ENCODE data around the gene SIRT5.
A peak's percentile ranks its signal among the peaks of the same experiment; 100 is the strongest.

SIRT5 gene

GRCh38 chr6:13590574-13591153, 16.3 kb downstream of the SIRT5 start:
- no peak for DNase-seq

GRCh38 chr6:13591205-13591921, 17.0 kb downstream of the SIRT5 start:
- no peak for DNase-seq

DNA sequence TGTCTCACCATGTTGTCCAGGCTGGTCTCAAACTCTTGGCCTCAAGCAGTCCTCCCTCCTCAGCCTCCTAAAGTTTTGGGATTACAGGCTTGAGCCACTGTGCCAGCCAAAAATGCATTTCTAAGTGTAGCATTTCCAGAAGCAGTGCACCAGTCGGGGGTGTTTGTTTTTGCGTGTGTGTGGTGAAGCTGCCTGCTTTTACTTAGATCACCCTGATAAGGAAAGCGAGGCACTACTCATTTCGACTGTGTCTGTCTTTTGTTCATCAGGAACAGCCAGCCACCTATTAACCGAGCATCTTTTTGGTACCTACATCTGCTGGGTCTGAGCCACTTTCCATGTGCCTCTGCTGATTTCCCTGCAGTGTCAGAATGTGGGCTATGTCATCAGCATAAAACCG, 18.7 kb downstream of the SIRT5 start:
- no peak for DNase-seq

DNA sequence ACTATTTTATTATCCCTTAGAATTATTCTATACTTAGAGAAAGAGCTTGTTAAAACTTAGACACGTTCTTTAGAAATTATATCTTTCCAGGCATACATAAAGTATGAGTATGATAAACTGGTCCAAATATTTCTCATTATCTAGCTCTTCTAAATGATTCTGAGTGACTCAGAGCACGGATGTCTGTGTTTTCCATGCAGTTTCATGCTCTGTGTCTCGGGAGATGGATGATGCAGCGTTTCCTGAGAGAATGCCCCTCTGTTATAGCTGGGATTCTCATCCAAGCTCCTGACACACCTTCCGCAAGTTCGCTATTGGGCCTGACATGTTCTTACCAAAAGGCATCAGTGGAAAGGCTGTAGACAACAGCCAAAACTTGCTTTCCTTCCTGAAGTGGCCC, 19.3 kb downstream of the SIRT5 start:
- DNase-seq = no peak

- no peak for DNase-seq
Observed at GRCh38 chr6:13597073-13597472, 22.7 kb downstream of the SIRT5 start.

- no peak for DNase-seq
Observed at GRCh38 chr6:13600036-13600435, 25.6 kb downstream of the SIRT5 start.

GRCh38 chr6:13604135-13604534, 29.7 kb downstream of the SIRT5 start:
- DNase-seq = no peak

DNA sequence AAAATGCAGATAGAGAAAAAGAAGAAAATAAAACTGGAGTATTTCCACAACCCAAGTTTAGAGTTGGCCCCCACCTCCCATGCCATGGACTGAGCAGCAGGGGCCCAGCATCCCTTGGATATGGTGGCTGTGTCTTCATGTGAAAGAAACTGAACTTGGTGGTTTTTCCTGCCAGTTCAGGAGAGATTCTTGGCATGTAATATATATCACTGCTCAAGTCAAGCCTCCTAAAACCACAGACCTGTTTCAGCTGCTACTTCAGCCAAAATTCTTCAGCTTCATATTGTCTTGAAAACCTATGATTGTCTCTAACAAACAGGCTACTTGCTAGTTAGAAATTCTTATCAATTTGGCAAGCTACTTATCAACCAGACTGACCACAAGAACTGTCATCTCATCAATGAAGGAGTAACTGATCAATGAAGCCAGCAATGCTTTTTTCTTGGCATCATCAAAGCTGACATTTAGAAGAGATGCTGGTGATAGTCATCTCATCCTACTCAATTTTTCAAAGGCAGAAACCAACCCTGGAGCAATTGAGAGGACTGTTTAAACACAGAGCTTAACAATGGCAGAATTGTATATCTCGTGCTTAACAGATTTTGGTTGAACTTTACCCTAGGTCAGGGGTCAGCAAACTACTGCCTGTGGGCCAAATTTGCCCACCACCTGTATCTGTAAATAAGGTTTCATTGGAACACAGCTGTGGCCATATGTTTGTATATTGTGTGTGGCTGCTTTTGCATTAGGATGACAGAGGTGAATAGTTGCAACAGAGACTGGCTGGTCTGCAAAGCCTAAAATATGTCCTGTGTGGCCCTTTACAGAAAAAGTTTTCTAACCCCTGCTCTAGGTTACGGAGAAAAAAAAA, 30.4 kb downstream of the SIRT5 start:
- DNase-seq = no peak

- no peak for DNase-seq
Observed at GRCh38 chr6:13605634-13606033, 31.2 kb downstream of the SIRT5 start.

- no peak for DNase-seq
Observed at GRCh38 chr6:13611715-13612114, 37.3 kb downstream of the SIRT5 start.

DNA sequence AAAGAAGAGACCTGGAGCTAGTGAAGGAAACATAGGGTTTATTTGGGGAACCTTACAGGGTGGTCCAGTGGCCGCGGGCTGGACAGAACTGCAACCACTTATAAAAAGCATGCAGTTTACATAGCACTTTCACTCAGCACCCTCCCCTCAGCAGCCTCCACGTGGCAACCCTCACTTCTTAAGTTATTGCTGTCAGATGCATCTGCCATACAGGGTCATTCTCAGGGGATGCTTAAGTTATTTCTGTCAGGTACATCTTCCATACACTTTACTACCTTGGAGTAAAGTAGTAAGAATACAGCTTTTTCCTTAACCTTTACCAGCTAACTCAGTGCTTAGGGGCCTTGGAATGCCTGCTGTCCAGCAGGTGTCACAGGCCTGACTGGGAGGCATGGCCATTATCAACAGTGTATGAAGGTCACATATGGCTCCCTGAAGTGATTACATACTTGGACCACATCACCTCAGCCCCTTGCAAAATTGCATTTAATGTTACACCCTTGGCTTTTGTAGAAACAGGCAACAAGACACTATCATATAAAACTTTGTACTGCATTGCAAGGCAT, 38.7 kb downstream of the SIRT5 start:
- no peak for DNase-seq

DNA sequence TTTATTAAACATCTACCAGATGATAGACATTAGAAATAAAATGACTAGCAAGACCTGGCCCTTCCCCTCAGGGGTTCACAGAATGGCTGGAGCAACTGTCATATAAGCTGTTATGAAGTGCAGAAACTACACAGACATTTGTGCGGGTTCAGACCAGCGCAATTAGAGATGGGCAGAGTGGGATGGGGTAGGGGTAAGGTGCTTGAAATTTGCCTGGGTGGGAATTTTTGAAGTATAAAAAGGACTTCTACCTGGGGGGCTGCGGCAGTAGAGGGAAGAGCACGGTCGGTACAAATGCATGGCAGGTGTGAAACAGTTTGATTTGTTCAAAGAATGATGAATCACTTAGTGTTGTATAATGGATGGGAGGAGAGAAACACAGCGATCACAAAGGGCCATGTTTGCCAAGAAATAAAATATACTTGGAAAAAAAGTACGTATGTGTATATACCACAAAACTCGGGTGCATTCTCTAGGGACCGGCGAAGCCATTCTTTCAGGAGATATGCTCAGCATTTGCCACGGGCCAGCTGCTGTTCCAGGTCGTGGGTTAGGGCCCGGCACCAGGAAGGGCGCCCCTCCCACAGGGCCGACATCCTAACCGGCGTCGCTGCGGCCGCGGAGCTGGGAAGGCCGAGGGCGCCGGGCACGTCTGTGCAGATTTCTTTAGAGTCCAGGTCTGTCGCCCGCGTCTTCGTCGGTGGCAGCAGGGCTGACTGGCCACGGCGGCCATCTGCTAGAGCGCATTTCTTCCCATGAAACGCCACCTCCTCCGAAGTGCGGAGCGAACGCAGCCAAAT, 39.9 kb downstream of the SIRT5 start:
- DNase-seq = peak; percentile 67

DNA sequence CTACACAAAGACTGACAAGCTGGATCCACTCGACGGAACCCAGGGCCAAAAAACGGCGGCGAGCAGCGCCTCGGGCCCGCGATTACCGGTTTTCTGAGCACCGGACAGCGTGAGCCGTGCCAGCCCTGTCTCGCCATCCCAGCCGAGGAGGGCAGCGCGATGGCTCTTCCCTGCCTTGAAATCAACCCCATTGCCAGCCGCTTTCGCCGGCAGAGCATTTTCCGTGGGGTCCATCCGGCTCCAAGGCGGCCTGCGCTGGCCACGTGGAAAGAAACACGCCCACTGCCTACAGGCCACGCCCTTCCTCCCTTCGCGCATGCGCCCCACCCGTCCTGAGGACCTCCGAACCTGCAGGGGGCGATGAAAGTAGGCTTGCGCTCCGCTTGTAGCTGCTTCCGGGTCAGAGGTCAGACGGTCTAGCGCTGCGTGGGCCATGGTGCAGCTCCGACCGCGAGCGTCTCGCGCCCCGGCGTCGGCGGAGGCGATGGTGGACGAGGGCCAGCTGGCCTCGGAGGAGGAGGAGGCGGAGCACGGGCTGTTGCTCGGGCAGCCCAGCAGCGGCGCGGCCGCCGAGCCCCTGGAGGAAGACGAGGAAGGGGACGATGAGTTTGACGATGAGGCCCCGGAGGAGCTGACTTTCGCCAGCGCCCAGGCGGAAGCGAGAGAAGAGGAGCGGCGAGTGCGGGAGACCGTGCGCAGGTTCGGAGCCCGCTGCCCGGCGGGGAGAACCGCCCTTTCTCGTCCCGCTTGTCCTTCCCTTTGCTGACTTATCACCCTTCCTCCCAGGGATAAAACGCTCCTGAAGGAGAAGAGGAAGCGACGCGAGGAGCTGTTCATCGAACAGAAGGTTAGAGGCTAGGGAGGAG, 40.8 kb downstream of the SIRT5 start, which contains the start of gene NOL7:
NOL7 (plus strand) TSS at position 410 of the 866 bp plus-strand sequence; CDS start at position 434, 24 bp downstream.
- DNase-seq = peak; percentile 99

DNA sequence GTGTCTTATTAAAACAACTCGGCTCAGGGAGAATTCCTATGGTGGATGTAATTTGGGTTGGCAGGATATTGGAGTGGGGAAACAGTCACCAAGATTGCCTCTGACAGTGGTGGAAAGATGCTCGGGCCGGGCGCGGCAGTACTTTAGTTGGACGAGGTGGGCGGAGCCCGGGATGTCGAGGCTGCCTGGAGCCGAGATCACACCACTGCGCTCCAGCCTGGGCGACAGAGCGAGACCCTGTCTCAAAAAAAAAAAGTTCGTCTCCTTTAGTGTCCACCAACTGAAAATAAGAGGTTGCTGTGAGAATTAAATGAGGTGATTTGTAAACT, 41.4 kb downstream of the SIRT5 start:
- DNase-seq = peak; percentile 17

DNA sequence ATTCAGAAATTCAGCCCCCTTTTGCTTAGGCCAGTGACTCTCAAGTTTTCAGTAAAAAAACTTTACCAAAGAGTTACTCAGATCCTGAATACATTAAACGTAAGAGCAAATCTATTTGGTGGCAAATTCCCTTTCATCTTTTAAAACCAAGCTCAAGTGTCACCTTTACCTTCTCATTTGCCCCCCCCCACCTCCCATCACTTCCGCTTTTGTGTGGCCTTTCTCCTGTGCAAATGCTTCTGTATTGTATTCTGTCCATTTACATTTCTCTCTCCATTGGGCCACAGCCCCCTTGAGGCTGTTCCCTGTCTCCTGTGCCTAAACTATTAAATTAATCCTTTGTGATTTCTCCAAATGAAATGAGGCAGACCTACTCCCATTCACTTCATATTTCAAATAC, 42.7 kb downstream of the SIRT5 start:
- DNase-seq = no peak

DNA sequence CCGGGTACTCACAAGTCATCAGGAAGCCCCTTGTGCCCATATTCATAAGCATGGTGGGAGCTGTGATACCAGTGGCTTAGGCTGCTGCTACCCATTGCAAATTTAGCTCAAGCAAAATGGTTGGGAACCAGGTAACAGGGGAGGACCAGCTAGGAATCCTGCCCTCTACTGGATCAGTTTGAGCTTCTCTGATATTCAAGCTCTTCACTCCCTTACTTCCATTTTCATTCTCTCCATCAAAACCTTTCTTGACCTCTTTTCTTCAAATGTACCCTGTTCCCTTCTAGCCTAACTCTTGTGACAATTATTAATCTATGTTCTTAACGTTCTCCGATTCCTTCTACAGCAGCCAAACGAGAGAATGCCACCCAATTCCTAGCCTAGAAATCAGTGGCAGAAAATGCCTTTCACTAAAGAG, 50.5 kb downstream of the SIRT5 start:
- DNase-seq = peak; percentile 19

- no peak for DNase-seq
Observed at GRCh38 chr6:13629459-13630116, 55.2 kb downstream of the SIRT5 start.

DNA sequence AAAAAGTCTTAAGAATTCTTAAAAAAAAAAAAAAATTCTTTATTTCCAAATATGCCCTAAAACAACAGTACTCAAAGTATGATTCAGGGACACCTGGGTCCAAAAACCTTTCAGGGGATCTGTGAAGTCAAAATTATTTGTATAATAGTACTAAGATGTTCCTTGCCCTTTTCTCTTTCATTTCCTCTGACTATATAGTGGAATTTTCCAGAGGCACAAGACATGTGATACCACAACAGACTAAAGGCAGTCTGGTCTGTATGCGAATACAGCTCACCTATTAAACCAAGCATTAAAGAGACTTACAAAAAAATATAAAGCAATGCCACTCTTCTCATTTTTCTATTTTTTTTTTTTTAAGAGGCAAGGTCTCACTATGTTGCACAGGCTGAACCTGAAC, 56.1 kb downstream of the SIRT5 start:
- no peak for DNase-seq

GRCh38 chr6:13633343-13633742, 58.9 kb downstream of the SIRT5 start:
- DNase-seq = no peak

DNA sequence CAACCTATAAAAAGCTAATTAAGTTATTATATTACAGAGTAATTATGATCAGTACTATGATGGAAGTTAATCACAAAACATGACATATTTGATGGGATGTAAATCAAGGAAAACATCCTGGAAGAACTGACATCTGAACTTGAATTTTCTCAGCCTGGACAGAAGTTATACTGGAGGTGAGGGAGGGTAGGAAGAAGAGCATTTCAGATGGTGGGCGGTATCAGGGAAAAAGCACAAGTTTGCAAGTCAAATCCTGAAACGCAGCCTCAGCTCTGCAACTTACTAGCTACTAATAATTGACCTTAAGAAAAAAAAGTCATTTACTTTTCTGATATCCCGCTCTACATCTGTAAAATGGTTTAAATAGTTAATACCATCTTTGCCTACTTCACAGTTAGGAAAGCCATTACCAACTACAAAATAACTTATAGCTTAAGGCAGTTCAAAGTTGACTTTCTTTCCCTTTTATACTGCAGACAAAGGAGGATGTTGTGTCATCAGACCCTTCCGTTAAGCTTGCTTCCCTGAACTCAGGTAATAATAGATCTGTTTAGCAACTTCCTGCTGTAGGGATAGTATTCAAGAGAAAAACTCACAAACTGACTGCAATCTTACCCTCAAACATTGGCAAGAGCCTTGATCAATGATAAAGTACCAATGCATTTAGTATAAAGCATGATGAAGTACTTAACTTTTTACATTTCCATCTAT, 61.7 kb downstream of the SIRT5 start:
- DNase-seq = no peak

All from NCI-H1105 (cell line).